Skeletal muscle tissue (tissue), 4 donors: Measurements from ENCODE around the gene TMSB4X. TPM values are rescaled to one million over a fixed set of nuclear protein-coding genes. Genes with fewer than 3 reads are reported as not detected.
A peak's percentile ranks its signal among the peaks of the same experiment; 100 is the strongest.

Source experiments
- H3K27ac ChIP-seq: one replicate; pipeline ENCODE4 v1.7.0; 2013; ENCODE audit warnings: mild to moderate bottlenecking, low read depth, low read length, inconsistent platforms
- H3K27me3 ChIP-seq, 3 donors: one replicate each; pipeline ENCODE4 v1.7.0; 2013; ENCODE audit warnings: low read length in 3 of 3; ENCODE audit not compliant: control insufficient read depth in 3 of 3, insufficient read depth in 3 of 3
- H3K36me3 ChIP-seq, 3 donors: one replicate each; pipeline ENCODE4 v1.7.0; 2013; ENCODE audit warnings: low read length in 3 of 3; ENCODE audit not compliant: control insufficient read depth in 3 of 3, insufficient read depth in 3 of 3
- H3K4me1 ChIP-seq, 3 donors: one replicate each; pipeline ENCODE4 v1.7.0; 2013; ENCODE audit warnings: low read length in 3 of 3, mild to moderate bottlenecking in 3 of 3; ENCODE audit not compliant: control insufficient read depth in 3 of 3, insufficient read depth in 3 of 3
- H3K4me3 ChIP-seq, 3 donors: one replicate each; pipeline ENCODE4 v1.7.0; 2013; ENCODE audit warnings: low read length in 3 of 3
- H3K9ac ChIP-seq, 3 donors: one replicate each; pipeline ENCODE4 v1.7.0; 2013; ENCODE audit warnings: low read length in 3 of 3, mild to moderate bottlenecking in 3 of 3, moderate library complexity in 2 of 3, low read depth in 1 of 3
- H3K9me3 ChIP-seq, 3 donors: one replicate each; pipeline ENCODE4 v1.7.0; 2013; ENCODE audit warnings: low read length in 3 of 3; ENCODE audit not compliant: control insufficient read depth in 3 of 3
- total RNA-seq: library from RNA; depleted of rRNA; stranded (reverse); fragments of >200 nt; gene quantifications from one replicate; pipeline ENCODE4 v1.2.3, GENCODE V29; 2014
- donor health status: Osteomylitis.

Gene TMSB4X
- total RNA-seq, 1 donor from 2014 or later = 1,543 TPM

DNA sequence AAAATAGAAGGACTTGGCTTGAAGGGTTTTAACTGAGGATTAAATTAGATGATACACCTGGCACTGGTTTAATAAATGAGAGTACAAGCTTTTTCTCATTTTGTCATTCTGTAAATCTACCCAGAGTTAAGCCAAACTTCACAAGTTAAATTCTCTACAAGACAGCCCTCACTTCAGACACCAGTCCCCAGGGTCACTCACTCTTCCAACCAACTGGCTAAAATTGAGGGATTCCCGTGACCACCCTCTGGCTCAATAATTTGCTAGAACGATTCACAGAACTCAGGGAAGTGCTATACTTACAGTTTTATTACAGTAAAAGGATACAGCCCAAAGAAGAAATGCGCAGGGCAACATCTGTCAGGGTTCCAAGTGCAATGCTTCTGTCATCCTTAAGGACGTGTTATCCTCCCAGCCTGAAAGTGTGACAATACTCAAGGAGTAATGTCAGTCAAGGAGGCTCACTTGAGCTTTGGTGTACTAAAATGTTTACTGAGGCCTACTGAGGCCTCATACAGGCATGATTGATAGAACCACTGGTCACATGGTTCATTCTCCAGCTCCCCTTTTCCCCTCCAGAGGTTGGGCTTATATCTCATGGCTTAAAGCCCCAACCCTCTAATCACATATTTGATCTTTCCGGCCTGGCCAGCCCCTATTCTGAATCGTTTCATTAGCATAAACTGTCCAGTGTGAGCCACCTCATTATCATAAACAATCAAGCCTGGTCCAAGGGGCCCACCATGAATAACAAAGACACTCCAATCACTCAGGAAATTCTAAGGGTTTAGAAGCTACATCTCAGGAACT lies 9.6 kb upstream of the TMSB4X start:
- Histone ChIP-seq H3K9ac (no peak overlapping the region), H3K9me3 (no peaks in the 10 kb centered on the region), H3K4me1 (no peaks in the 10 kb centered on the region), H3K27me3 (no peaks in the 10 kb centered on the region), H3K4me3 (no peak overlapping the region), H3K36me3 (no peaks in the 10 kb centered on the region), H3K27ac (no peak overlapping the region)

- Histone ChIP-seq H3K27me3 (no peaks in the 10 kb centered on the region), H3K36me3 (no peaks in the 10 kb centered on the region), H3K4me3 (no peak overlapping the region), H3K9ac (no peak overlapping the region), H3K27ac (no peak overlapping the region), H3K9me3 (no peaks in the 10 kb centered on the region), H3K4me1 (peaks cover 0 to 3% (median 0%) of the 10 kb centered on the region in 3 donors)
Measured at GRCh38 chrX:12966151-12966550, 8.8 kb upstream of the TMSB4X start.

GRCh38 chrX:12967711-12968465 lies 7.0 kb upstream of the TMSB4X start:
- Histone ChIP-seq H3K27me3 (no peaks in the 10 kb centered on the region), H3K9ac (no peak overlapping the region), H3K4me1 (peaks cover 0 to 5% (median 0%) of the 10 kb centered on the region in 3 donors), H3K9me3 (no peaks in the 10 kb centered on the region), H3K4me3 (no peak overlapping the region), H3K27ac (no peak overlapping the region), H3K36me3 (no peaks in the 10 kb centered on the region)

DNA sequence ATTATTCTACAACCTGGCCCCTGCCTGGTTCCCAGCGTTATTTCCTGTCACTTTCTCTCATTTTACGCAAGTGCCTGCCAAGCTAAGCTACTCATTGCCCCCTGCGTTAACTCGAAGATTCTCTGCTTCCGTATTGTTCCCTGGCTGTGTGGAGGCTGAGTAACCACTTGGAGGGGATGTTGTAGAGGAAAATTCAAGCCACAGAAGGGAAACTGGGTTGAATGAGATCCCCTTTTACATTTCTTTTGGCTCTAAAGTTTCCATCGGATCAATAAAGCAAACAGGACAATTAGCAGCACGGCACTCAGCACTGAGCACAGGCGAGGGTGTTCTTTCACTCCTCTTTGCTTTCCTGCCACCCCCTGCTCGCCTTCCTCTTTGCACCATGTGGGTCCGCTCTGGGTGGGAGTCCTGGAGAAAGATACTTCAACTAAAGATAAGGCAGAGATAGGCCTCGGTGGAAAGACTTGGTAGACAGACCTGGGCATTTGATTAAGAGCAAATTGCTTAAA lies 4.2 kb upstream of the TMSB4X start:
- Histone ChIP-seq H3K4me1 (peaks cover 0 to 9% (median 0%) of the 10 kb centered on the region in 3 donors), H3K27me3 (peaks cover 0 to 4% (median 0%) of the 10 kb centered on the region in 3 donors), H3K27ac (peak overlapping the region; percentile 37), H3K9ac (peak overlapping the region in 2 of 3 donors; percentile 43 to 50), H3K9me3 (no peaks in the 10 kb centered on the region), H3K4me3 (peak overlapping the region in 1 of 3 donors; percentile 29), H3K36me3 (no peaks in the 10 kb centered on the region)

- Histone ChIP-seq H3K4me1 (peaks cover 0 to 9% (median 0%) of the 10 kb centered on the region in 3 donors), H3K9ac (peak overlapping the region in 1 of 3 donors; percentile 25), H3K4me3 (no peak overlapping the region), H3K36me3 (no peaks in the 10 kb centered on the region), H3K27me3 (peaks cover 0 to 4% (median 0%) of the 10 kb centered on the region in 3 donors), H3K27ac (peak overlapping the region; percentile 37), H3K9me3 (no peaks in the 10 kb centered on the region)
Measured at GRCh38 chrX:12971282-12972003, 3.5 kb upstream of the TMSB4X start.

DNA sequence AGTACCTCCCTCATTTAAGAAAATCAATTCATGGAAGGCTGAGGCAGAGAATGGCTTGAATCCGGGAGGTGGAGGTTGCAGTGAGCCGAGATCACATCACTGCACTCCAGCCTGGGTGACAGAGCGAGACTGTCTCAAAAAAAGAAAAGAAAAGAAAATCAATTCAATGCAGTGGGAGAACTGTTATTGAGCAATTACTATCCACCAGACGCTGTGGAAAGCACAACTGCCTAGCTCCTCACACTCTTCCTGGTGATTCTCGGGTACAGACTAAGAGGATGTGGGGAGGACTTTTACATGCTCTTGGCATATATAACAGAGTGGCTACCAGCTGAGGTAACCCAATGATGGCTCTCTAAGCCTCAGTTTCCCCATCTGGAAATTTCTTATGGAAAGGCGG lies 2.7 kb upstream of the TMSB4X start:
- Histone ChIP-seq H3K36me3 (no peaks in the 10 kb centered on the region), H3K27ac (peak overlapping the region; percentile 37), H3K9me3 (no peaks in the 10 kb centered on the region), H3K4me3 (no peak overlapping the region), H3K4me1 (peaks cover 0 to 9% (median 0%) of the 10 kb centered on the region in 3 donors), H3K27me3 (peaks cover 0 to 4% (median 0%) of the 10 kb centered on the region in 3 donors), H3K9ac (peak overlapping the region in 1 of 3 donors; percentile 25)

DNA sequence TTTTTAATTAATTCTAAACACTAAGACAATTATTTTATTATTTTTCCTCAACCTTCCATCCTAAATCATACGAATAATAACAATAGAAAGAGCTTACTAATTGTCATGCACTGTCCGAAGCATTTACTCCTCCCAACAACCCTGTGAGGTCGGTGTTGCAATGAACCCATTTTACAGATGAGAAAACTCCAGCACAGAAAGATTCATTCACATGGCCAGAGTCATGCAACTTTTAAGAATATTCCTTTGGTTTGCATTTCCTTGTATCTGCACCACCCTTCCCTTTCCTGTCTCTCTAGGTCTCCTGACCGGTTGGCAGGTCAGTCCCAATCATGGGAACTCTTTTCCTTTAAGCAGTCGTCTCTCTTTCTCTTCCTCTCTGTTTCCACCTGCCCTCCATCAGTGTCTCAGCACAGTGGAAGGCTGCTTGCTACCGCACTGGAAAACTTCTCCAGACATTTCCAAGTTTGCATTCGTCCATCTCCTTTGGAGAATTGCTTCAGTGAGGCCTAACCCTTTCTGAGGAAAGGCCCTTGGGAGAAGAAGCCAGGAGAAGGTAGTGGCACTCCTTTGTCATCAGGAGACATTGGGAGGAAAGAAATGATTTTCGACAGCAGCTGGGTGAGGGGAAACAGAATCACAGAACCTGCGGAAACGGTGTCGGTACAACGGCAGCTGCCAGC lies 1.9 kb upstream of the TMSB4X start:
- no peaks in the 10 kb centered on the region for H3K9me3 ChIP-seq
- peak overlapping the region; percentile 90 for H3K27ac ChIP-seq
- peaks cover 0 to 9% (median 0%) of the 10 kb centered on the region in 3 donors for H3K4me1 ChIP-seq
- no peaks in the 10 kb centered on the region for H3K36me3 ChIP-seq
- H3K4me3 ChIP-seq = peak overlapping the region; percentile 19 to 56 (median 41)
- H3K9ac ChIP-seq = peak overlapping the region in 1 of 3 donors; percentile 45
- peaks cover 0 to 4% (median 0%) of the 10 kb centered on the region in 3 donors for H3K27me3 ChIP-seq

DNA sequence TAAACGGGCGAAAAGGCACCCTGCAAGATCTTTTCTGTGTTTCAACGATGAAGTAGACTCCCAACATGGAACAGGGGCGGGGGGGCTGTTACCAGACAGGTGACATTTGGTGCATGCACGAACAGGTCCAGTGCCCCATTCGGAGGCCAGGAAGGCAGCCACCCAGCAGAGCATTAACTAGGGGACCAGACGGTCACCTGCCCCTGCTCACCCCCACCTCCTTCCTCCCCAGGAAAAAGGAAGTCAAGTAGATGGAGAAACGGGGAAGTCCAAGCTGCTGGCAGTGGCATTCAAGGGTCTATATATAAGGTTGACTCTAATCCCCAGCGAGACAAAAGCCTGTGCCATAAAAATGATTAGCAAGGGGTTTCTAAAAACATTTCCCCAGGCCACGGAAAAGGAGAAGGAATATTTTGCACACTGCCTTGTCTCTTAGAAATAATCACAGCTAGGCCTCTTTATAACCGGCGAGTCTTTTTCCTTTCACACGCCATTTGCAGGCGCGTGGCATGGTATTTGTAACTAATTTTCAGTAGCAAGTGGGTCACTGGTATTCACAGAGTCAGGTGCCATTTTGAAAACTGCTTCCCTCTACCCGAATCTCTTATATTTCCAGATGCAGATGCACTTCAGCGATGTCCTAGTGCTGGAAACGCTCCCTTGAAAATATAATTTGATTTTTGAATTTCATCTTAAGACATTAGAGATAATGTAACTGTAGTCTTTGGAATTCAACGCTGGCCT lies 1.2 kb upstream of the TMSB4X start:
- H3K9ac ChIP-seq = peak overlapping the region; percentile 33 to 70 (median 34)

More for the DNA sequence above, 1.2 kb upstream of the TMSB4X start:
- peaks cover 0 to 4% (median 0%) of the 10 kb centered on the region in 3 donors for H3K27me3 ChIP-seq
- H3K9me3 ChIP-seq = no peaks in the 10 kb centered on the region
- no peaks in the 10 kb centered on the region for H3K36me3 ChIP-seq
- H3K27ac ChIP-seq = peak overlapping the region; percentile 90
- H3K4me1 ChIP-seq = peaks cover 0 to 9% (median 0%) of the 10 kb centered on the region in 3 donors
- H3K4me3 ChIP-seq = peak overlapping the region; percentile 19 to 74 (median 63)
